HUDEP-2 (cell line): ENCODE results near the gene IQUB.
A peak's percentile ranks its signal among the peaks of the same experiment; 100 is the strongest.
"Not testable (repeated sequence)": the region's sequence is repeated elsewhere in the genome, so short reads cannot be mapped to it uniquely, and the experiment has no call there.

Experiments
- DNase-seq, 76 experiments: peaks; one replicate each; lab custom pipeline; 2025; ENCODE audit not compliant: unreplicated experiment in 76 of 76; lab: John Stamatoyannopoulos, UW

IQUB gene

GRCh38 chr7:123548406-123548805, 14.0 kb upstream of the IQUB start:
- no peak for DNase-seq

- no peak for DNase-seq
Measured at GRCh38 chr7:123539871-123540270, 5.5 kb upstream of the IQUB start.

- DNase-seq = no peak
Measured at GRCh38 chr7:123538897-123539296, 4.5 kb upstream of the IQUB start.

- DNase-seq = no peak
Measured at GRCh38 chr7:123538189-123538714, 3.9 kb upstream of the IQUB start.

GRCh38 chr7:123537026-123537642, 2.7 kb upstream of the IQUB start:
- DNase-seq = peak in 7 of 76 experiments; percentile 1 to 39 (median 18)

GRCh38 chr7:123535517-123535916, 1.1 kb upstream of the IQUB start:
- no peak for DNase-seq

GRCh38 chr7:123533929-123534382, 439 bp downstream of the IQUB start:
- peak in 4 of 76 experiments; percentile 8 to 34 (median 15) for DNase-seq

GRCh38 chr7:123533553-123533917, 860 bp downstream of the IQUB start:
- peak in 1 of 76 experiments; percentile 3 for DNase-seq

- peak in 49 of 76 experiments; percentile 6 to 65 (median 37) for DNase-seq
Measured at GRCh38 chr7:123532788-123533552, 1.4 kb downstream of the IQUB start.

- not testable (repeated sequence) for DNase-seq
Measured at GRCh38 chr7:123532343-123532742, 2.1 kb downstream of the IQUB start.

- DNase-seq = not testable (repeated sequence)
Measured at GRCh38 chr7:123530035-123530591, 4.3 kb downstream of the IQUB start.

- DNase-seq = no peak
Measured at GRCh38 chr7:123528265-123528664, 6.1 kb downstream of the IQUB start.

- DNase-seq = not testable (repeated sequence)
Measured at GRCh38 chr7:123527712-123528225, 6.6 kb downstream of the IQUB start.

GRCh38 chr7:123526533-123526932, 7.9 kb downstream of the IQUB start:
- DNase-seq = not testable (repeated sequence)

- no peak for DNase-seq
Measured at GRCh38 chr7:123522066-123522465, 12.3 kb downstream of the IQUB start.

- DNase-seq = no peak
Measured at GRCh38 chr7:123505221-123505620, 29.2 kb downstream of the IQUB start.

GRCh38 chr7:123502201-123502600, 32.2 kb downstream of the IQUB start:
- no peak for DNase-seq

- no peak for DNase-seq
Measured at GRCh38 chr7:123500878-123501489, 33.4 kb downstream of the IQUB start.

- peak in 1 of 76 experiments; percentile 3 for DNase-seq
Measured at GRCh38 chr7:123499211-123499970, 35.0 kb downstream of the IQUB start.

GRCh38 chr7:123498601-123499000, 35.8 kb downstream of the IQUB start:
- no peak for DNase-seq
